C4-2B (cell line): ENCODE results near the gene RPL41.

Experiments used
- CTCF ChIP-seq: fragments of 450-650 bp; conservative IDR thresholded peaks from 2 replicates; pipeline ENCODE4 v1.5.1; 2017; ENCODE audit warnings: mild to moderate bottlenecking
- ZFX ChIP-seq: fragments of 450-650 bp; IDR thresholded peaks from 2 replicates; pipeline ENCODE4 v1.6.1; 2017

GRCh38 chr12:56143217-56143616 lies 26.8 kb downstream of the RPL41 start:
- TF ChIP-seq CTCF = no peak
- TF ChIP-seq ZFX = no peak
